Superior temporal gyrus (tissue), 1 donor: ENCODE measurements around the gene SLC1A4.
"Not testable (repeated sequence)": the region's sequence is repeated elsewhere in the genome, so short reads cannot be mapped to it uniquely, and the experiment has no call there.

Source experiments
- DNase-seq: peaks from one replicate; pipeline ENCODE4 v3.0.0-alpha.2; 2016; ENCODE audit errors: extremely low spot score

The SLC1A4 gene

GRCh38 chr2:64963719-64964118 is 25.5 kb upstream of the SLC1A4 start:
- DNase-seq: no peak

- no peak for DNase-seq
These were observed 23.2 kb upstream of the SLC1A4 start for GRCh38 chr2:64966017-64966416.

GRCh38 chr2:64966839-64967238 is 22.4 kb upstream of the SLC1A4 start:
- no peak for DNase-seq

- no peak for DNase-seq
These were observed 21.6 kb upstream of the SLC1A4 start for GRCh38 chr2:64967601-64968000.

- DNase-seq: not testable (repeated sequence)
These were observed 20.1 kb upstream of the SLC1A4 start for GRCh38 chr2:64969086-64969485.

- no peak for DNase-seq
These were observed 18.7 kb upstream of the SLC1A4 start for GRCh38 chr2:64970495-64970894.

- DNase-seq: no peak
These were observed 16.8 kb upstream of the SLC1A4 start for GRCh38 chr2:64972426-64972825.

- DNase-seq: no peak
These were observed 16.3 kb upstream of the SLC1A4 start for GRCh38 chr2:64972876-64973275.

GRCh38 chr2:64975232-64975821 is 13.9 kb upstream of the SLC1A4 start:
- DNase-seq: no peak

- DNase-seq: no peak
These were observed 12.9 kb upstream of the SLC1A4 start for GRCh38 chr2:64976276-64976675.

GRCh38 chr2:64978514-64979268 is 10.5 kb upstream of the SLC1A4 start:
- DNase-seq: no peak

GRCh38 chr2:64979744-64980143 is 9.5 kb upstream of the SLC1A4 start:
- DNase-seq: no peak

GRCh38 chr2:64980183-64980582 is 9.0 kb upstream of the SLC1A4 start:
- DNase-seq: no peak

- no peak for DNase-seq
These were observed 6.8 kb upstream of the SLC1A4 start for GRCh38 chr2:64982311-64982857.

- no peak for DNase-seq
These were observed 6.3 kb upstream of the SLC1A4 start for GRCh38 chr2:64982932-64983331.

GRCh38 chr2:64985447-64985846 is 3.8 kb upstream of the SLC1A4 start:
- no peak for DNase-seq

GRCh38 chr2:64987001-64987955 is 1.9 kb upstream of the SLC1A4 start:
- no peak for DNase-seq

- DNase-seq: no peak
These were observed 1.2 kb upstream of the SLC1A4 start for GRCh38 chr2:64987956-64988419.

- DNase-seq: peak; percentile 63
These were observed 626 bp upstream of the SLC1A4 start for GRCh38 chr2:64988420-64989125.

- no peak for DNase-seq
These were observed 899 bp downstream of the SLC1A4 start for GRCh38 chr2:64989982-64990614.

- no peak for DNase-seq
These were observed 1.7 kb downstream of the SLC1A4 start for GRCh38 chr2:64990876-64991275.
